Pulmonary artery endothelial cell (primary cell): ENCODE results near the gene SORCS2. TPM values are rescaled to one million over a fixed set of nuclear protein-coding genes. Genes with fewer than 3 reads are reported as not detected.
"Not testable (repeated sequence)": the region's sequence is repeated elsewhere in the genome, so short reads cannot be mapped to it uniquely, and the experiment has no call there.

Experiments used
- DNase-seq: peaks from one replicate; pipeline ENCODE4 v3.0.0-alpha.2; 2011; ENCODE audit warnings: low read depth, low spot score
- total RNA-seq: library from RNA; depleted of rRNA; stranded (reverse); fragments of >200 nt; gene quantifications from 2 replicates; pipeline ENCODE4 v1.2.3, GENCODE V29; 2014

The SORCS2 gene
- total RNA-seq, 1 donor from 2014 or later, result not detected

GRCh38 chr4:7600247-7600646 lies 407.9 kb downstream of the SORCS2 start:
- DNase-seq, result no peak

- DNase-seq, result not testable (repeated sequence)
These were observed 409.8 kb downstream of the SORCS2 start for GRCh38 chr4:7602166-7602565.

- no peak for DNase-seq
These were observed 415.0 kb downstream of the SORCS2 start for GRCh38 chr4:7607156-7607910.

GRCh38 chr4:7608046-7608445 lies 415.7 kb downstream of the SORCS2 start:
- no peak for DNase-seq

- no peak for DNase-seq
These were observed 417.0 kb downstream of the SORCS2 start for GRCh38 chr4:7609316-7609715.

- no peak for DNase-seq
These were observed 417.8 kb downstream of the SORCS2 start for GRCh38 chr4:7610022-7610670.

- no peak for DNase-seq
These were observed 418.5 kb downstream of the SORCS2 start for GRCh38 chr4:7610841-7611240.

GRCh38 chr4:7612311-7612897 lies 420.1 kb downstream of the SORCS2 start:
- no peak for DNase-seq

- no peak for DNase-seq
These were observed 422.1 kb downstream of the SORCS2 start for GRCh38 chr4:7614350-7614949.

GRCh38 chr4:7616193-7616592 lies 423.9 kb downstream of the SORCS2 start:
- DNase-seq, result no peak

- no peak for DNase-seq
These were observed 426.0 kb downstream of the SORCS2 start for GRCh38 chr4:7618361-7618760.

GRCh38 chr4:7620086-7620813 lies 427.9 kb downstream of the SORCS2 start:
- no peak for DNase-seq

- no peak for DNase-seq
These were observed 428.5 kb downstream of the SORCS2 start for GRCh38 chr4:7620814-7621176.

GRCh38 chr4:7621252-7622035 lies 429.1 kb downstream of the SORCS2 start:
- DNase-seq, result no peak

GRCh38 chr4:7622371-7622770 lies 430.0 kb downstream of the SORCS2 start:
- no peak for DNase-seq

- DNase-seq, result no peak
These were observed 431.1 kb downstream of the SORCS2 start for GRCh38 chr4:7623468-7623867.

- no peak for DNase-seq
These were observed 432.1 kb downstream of the SORCS2 start for GRCh38 chr4:7624396-7624980.

GRCh38 chr4:7625071-7625470 lies 432.7 kb downstream of the SORCS2 start:
- no peak for DNase-seq

- no peak for DNase-seq
These were observed 434.2 kb downstream of the SORCS2 start for GRCh38 chr4:7626531-7626930.
